ENCODE results near the gene MYO15A.
"Not testable (repeated sequence)": the region's sequence is repeated elsewhere in the genome, so short reads cannot be mapped to it uniquely, and the experiment has no call there.

MYO15A gene

GRCh38 chr17:18185832-18186626 lies 77.5 kb downstream of the MYO15A start:
- DNase-seq = no peak

DNA sequence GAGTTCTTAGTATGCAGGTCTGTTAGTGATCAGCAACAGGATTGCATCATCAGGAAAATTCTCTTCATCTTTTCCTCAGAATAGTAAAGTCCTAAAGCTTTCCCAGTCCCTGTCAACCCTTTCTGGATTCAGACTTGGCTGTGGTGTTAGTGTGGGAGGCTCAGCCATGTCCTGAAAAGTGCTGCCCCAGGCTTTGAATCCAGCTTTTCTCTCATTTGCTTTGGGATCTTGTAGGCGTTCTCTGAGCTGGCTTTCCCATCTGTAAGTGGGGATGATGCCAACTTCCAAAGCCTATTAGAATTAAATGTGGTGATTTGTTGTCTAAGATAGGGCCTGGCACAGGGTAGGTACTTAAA lies 78.0 kb downstream of the MYO15A start:
- no peak for DNase-seq

- no peak for DNase-seq
Observed at GRCh38 chr17:18187226-18187625, 78.7 kb downstream of the MYO15A start.

DNA sequence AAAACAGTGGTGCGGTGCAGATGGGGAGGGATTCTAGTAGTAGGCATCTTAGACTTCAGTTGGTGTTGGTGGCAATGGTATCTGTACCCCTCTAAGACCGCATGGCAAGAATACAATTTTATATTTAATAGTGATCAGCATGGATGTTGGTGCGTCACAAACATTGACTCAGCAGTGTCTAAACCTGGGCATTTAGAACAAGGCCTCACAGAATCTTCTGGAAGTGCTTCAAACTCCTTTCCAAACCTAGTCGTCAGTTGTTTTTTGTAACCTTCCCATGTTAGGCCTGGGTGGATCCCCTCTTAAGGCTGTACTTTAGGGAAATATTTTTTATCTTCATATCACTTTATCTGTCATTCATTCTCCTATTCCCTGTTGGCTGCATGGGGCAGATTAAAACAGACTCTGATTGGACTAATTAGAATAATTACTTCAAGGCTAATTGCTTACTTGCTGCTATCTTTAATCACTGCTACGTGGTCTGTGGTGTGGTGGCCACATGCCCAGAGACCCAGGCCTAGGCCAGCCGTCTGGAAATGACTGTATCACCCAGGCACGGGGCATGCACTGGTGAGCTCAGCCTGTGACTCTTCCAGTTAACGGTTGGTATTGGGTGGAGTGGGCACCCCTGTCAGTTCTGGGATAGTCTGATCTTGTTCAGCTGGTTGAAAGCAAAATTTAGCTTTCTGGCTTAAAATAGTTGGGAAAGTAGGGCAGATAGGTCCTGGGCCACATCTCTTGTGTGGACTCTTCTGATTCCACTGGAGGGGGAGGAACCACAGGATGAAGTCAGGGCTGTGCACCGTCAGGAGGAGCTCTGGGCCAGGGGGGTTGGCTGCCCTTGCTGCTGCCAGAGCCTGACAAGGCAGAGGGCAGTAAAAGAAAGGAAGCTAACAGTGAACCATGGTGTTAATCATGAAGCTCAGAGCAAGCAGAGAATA lies 79.5 kb downstream of the MYO15A start:
- no peak for DNase-seq

DNA sequence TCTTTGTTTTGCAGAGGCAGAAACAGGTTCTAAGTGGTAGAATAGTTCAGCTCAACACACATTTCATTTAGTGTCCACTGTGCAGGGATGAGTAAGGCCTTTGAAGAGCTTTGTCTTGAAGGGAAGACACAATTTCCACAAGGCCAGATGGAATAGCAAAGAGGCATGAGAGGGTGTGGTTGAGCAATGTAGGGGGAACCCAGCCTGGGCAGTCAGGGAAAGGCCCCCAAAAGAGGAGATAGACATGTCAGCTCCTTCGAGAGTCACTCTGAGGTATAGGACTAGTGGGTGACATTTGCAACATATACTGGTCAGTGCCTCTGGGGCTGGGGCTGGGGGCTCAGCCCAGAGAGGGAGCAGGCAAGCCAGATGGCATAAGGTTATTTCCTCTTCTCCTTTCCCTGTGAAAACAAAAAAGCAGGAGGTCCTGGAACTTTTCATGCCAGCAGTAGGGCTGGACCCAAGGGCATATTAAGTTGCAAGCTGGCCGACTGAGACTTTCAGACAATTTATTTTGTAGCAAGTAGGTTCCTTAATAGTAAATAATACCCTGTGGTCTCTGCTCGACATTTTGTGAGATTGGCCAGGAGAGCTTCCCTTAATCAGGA lies 82.2 kb downstream of the MYO15A start:
- no peak for DNase-seq

- DNase-seq = no peak
Observed at GRCh38 chr17:18191236-18191667, 82.7 kb downstream of the MYO15A start.

GRCh38 chr17:18191967-18192366 lies 83.4 kb downstream of the MYO15A start:
- DNase-seq = no peak

DNA sequence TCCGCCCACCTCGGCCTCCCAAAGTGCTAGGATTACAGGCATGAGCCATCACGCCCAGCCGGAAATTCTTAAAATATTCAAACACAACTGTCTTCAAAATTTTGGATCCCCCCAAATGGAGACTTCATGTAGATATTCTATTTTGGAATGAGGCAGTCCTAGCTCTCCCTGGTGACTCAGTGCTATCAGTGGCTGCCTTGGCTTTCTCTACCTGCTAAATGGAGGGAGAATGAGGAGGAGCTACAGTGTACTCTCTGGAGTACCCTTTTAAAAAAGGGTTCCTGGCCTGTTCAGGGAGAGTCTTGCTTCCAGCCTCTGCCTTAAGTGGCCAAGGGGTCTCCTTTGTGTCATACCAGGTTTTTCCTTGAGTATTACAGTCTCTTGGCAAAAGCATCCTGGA lies 85.8 kb downstream of the MYO15A start:
- no peak for DNase-seq

- DNase-seq = no peak
Observed at GRCh38 chr17:18194804-18195203, 86.2 kb downstream of the MYO15A start.

GRCh38 chr17:18195246-18195645 lies 86.7 kb downstream of the MYO15A start:
- DNase-seq = no peak

DNA sequence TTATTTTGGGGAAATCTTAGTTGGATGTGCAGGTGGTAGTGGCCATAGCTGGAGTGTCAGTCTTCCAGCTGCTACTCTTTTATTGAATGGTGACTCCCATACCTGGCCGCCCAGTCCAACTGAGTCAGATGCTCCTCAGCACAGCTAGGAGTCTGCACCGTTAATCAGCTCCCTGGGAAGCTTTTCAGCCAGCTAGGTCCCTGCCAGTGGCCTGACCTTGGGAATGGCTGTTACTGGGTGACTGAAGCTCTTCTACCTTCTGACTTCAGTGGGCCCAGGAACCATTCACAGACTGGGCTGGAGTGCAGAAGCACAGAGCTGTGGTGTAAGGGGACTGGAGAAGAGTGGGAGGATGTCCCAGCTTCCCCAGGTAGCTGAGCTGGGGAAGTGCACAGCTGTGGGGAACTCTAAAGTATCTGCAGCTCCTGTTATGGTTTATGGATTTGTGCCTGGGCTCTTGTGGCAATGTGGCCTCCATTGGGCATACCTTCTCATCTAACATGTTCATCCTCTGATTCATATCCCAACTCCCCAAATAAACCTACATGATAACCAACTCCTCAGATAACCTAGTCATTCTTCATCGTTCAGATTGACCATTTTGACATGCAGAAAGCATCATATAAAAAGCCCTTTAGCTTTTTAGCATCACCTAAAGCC lies 89.1 kb downstream of the MYO15A start:
- DNase-seq = no peak

DNA sequence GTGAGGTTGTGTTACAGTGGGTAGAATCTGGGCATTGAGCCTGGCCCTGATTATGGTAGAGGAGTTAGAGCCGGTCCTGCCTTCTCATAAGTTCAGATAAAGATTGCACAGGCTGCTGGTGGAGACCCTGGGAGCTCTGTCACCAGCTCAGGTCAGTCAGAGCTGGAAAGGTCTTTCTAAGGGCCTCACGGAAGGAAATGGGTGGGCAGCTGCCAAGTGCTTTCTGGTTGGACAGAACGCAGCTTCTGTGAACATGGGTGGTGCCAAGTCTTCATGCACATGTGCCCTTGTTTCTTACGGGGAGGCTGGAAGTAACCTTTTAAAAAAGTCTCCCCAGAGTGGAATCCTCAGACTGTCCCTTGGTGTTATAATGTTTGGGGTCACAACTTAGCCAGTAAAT lies 90.0 kb downstream of the MYO15A start:
- DNase-seq = no peak

DNA sequence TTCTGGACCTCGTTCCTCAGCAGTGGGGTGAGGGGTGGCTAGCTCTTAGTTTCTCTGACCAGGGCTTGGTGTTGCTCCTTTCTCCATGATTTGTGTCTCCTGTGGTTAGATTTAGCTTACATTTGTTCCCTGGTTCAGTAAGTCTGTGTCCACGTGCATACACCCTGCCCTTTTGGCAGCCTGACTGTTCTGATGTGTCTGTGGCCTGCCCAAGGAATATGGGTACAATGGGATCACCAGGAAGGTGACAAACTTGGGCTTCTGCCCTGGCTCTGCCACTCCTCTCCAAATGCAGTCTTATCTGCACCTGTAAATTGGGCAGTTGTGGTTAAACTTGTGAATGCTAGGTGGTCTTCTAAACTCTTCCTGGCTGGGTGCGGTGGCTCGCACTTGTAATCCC lies 92.6 kb downstream of the MYO15A start:
- no peak for DNase-seq

GRCh38 chr17:18203308-18203707 lies 94.8 kb downstream of the MYO15A start:
- no peak for DNase-seq

- no peak for DNase-seq
Observed at GRCh38 chr17:18205861-18206260, 97.3 kb downstream of the MYO15A start.

DNA sequence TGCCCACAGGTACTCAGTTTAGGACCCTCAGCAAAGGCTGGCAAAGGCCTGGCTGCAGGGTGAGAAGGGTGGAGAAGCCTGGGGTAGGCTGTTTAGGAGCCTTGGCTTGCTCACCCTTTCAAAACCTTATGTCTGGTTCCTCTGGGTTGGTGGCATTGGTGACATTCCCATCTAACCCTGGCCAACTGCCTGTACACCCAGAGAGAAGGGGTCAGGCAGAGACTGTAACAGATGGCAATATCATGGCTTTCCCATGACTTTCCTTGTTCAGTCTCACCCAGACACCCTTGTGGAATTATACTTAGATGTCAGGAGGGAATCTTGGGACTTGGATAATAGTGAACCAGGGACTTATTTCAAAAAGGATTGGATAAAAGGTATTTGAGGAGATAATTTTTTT lies 98.4 kb downstream of the MYO15A start:
- no peak for DNase-seq

- no peak for DNase-seq
Observed at GRCh38 chr17:18208092-18208491, 99.5 kb downstream of the MYO15A start.

- no peak for DNase-seq
Observed at GRCh38 chr17:18213666-18214270, 105.2 kb downstream of the MYO15A start.

DNA sequence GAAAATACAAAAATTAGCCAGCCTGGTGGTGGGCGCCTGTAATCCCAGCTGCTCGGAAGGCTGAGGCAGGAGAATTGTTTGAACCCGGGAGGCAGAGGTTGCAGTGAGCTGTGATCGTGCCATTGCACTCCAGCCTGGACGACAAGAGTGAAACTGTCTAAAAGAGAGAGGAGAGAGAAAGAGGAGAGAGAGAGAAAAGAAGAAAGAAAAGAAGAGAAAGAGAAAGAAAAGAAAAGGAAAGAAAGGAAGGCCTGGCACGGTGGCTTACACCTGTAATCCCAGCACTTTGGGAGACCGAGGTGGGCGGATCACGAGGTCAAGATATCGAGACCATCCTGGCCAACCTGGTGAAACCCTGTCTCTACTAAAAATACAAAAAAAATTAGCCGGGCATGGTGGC lies 108.3 kb downstream of the MYO15A start:
- not testable (repeated sequence) for DNase-seq

DNA sequence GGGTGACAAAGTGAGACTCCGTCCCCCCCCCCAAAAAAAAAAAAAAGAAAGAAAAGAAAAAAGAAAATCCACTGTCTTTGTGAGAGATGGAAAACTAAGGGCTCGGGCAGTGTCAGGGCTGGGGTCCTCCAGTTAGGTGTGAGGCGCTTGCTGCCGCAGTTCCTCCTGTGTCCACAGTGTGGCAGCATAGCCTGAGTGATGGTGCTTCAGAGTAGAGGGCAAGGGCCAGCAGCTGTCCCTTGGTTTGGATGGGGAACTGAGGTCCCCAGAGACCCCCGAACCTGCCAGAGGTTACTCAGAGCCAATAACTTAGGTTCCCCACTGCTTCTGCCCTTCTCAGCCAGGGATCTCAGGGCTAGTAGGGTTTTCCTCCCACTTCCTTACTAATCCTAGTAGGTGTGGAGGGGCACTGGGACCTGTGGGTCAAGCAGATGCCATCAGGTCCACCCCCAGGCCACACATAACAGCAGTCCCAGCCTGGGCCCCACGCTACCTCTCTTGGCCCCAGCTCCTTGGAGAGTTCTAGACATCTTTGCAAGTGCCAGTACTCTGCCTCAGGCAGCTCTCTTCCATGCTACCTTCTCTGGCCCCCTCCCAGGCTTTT lies 109.0 kb downstream of the MYO15A start:
- DNase-seq = no peak

DNA sequence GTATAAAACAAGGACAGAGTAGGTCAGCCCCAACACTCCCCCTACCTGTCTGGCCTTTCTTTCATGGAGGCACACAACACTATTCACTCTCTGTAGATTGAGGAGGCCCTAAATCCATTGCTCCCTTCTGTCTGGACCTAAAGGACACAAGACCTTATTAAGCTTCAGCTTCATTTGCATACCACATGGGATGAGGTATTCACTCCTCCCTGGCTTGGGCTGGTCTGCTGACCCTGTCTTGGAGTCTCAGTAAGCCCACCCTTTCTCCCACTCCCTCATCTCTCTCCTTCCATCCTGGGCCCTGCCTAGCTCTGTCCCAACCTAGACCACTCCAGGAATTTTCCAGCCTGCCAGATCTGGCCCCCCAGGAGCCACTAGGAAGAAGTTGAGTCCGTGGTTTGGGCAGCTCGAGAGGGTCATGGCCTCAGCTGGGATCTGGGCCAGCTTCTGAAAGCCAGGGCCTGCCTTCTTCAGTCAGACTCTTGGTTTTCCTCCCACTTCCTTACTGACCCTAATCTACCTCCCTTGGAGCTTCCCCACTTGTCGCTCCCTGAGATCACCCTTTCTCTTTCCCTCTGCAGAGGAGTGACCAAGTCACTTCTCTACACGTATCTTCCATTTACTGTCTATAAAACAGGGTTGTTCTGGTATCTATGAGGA lies 110.3 kb downstream of the MYO15A start:
- no peak for DNase-seq

DNA sequence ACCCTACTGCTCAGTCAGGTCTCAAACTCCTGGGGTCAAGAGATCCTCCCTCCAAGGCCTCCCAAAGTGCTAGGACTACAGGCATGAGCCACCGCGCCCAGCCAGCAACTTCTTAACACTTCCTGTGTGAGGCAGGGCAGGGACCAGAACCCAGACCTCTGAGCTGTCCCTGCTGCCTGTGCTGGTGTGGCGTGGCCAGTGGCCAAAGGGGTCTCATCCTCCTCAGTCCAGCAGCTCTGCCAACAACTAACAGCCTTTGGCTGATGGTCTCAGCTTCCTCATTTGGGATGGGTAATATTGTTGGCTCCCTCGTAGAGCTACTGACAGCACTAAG lies 115.5 kb downstream of the MYO15A start:
- DNase-seq = no peak

Measured in cerebellar nuclear complex (tissue), 1 donor.